GM18870 (cell line): ENCODE results near the gene DHPS.
"Not testable (repeated sequence)": the region's sequence is repeated elsewhere in the genome, so short reads cannot be mapped to it uniquely, and the experiment has no call there.

Source experiments
- ATAC-seq: cut with Tn5 transposase; IDR thresholded peaks from one replicate; pipeline ENCODE4 v1.9.1; 2021; ENCODE audit warnings: moderate library complexity; ENCODE audit not compliant: unreplicated experiment

Gene DHPS

GRCh38 chr19:12681074-12681987 is at the start of gene DHPS:
DHPS (minus strand) TSS chr19:12681880; CDS start chr19:12681766, 114 bp downstream.
- peak; percentile 65 for ATAC-seq

GRCh38 chr19:12731337-12731736 is 49.7 kb upstream of the DHPS start:
- no peak for ATAC-seq

GRCh38 chr19:12730064-12730463 is 48.4 kb upstream of the DHPS start:
- no peak for ATAC-seq

GRCh38 chr19:12727745-12728433 is 46.2 kb upstream of the DHPS start:
- ATAC-seq, result no peak

- ATAC-seq, result no peak
These were observed 45.3 kb upstream of the DHPS start for GRCh38 chr19:12726988-12727316.

- not testable (repeated sequence) for ATAC-seq
These were observed 43.9 kb upstream of the DHPS start for GRCh38 chr19:12725612-12726011.

GRCh38 chr19:12723641-12724426 is 42.2 kb upstream of the DHPS start, which contains the start of gene TNPO2:
TNPO2 (minus strand) TSS chr19:12723932; CDS start chr19:12720977, 2,955 bp downstream.
- no peak for ATAC-seq

GRCh38 chr19:12723381-12723640 is 41.6 kb upstream of the DHPS start:
- ATAC-seq, result no peak

GRCh38 chr19:12722566-12723380 is 41.1 kb upstream of the DHPS start:
- ATAC-seq, result no peak

GRCh38 chr19:12721656-12722565 is 40.2 kb upstream of the DHPS start:
- ATAC-seq, result no peak

- no peak for ATAC-seq
These were observed 39.4 kb upstream of the DHPS start for GRCh38 chr19:12720851-12721655.

GRCh38 chr19:12720296-12720695 is 38.6 kb upstream of the DHPS start:
- ATAC-seq, result no peak

- ATAC-seq, result no peak
These were observed 34.2 kb upstream of the DHPS start for GRCh38 chr19:12715929-12716328.

GRCh38 chr19:12715102-12715501 is 33.4 kb upstream of the DHPS start:
- ATAC-seq, result no peak

GRCh38 chr19:12713304-12713703 is 31.6 kb upstream of the DHPS start:
- ATAC-seq, result not testable (repeated sequence)

GRCh38 chr19:12712077-12712476 is 30.4 kb upstream of the DHPS start:
- ATAC-seq, result not testable (repeated sequence)

- no peak for ATAC-seq
These were observed 29.5 kb upstream of the DHPS start for GRCh38 chr19:12711187-12711586.

- no peak for ATAC-seq
These were observed 27.0 kb upstream of the DHPS start for GRCh38 chr19:12708641-12709040.

GRCh38 chr19:12706332-12706718 is 24.6 kb upstream of the DHPS start:
- ATAC-seq, result no peak
